Measurements from ENCODE around the gene PCGF2.

PCGF2 gene

GRCh38 chr17:38768417-38768816, 20.3 kb upstream of the PCGF2 start:
- no peak overlapping the region for H3K4me3 ChIP-seq (ENCODE audit: low read depth, low read length)
- TF ChIP-seq, protein P1, sequence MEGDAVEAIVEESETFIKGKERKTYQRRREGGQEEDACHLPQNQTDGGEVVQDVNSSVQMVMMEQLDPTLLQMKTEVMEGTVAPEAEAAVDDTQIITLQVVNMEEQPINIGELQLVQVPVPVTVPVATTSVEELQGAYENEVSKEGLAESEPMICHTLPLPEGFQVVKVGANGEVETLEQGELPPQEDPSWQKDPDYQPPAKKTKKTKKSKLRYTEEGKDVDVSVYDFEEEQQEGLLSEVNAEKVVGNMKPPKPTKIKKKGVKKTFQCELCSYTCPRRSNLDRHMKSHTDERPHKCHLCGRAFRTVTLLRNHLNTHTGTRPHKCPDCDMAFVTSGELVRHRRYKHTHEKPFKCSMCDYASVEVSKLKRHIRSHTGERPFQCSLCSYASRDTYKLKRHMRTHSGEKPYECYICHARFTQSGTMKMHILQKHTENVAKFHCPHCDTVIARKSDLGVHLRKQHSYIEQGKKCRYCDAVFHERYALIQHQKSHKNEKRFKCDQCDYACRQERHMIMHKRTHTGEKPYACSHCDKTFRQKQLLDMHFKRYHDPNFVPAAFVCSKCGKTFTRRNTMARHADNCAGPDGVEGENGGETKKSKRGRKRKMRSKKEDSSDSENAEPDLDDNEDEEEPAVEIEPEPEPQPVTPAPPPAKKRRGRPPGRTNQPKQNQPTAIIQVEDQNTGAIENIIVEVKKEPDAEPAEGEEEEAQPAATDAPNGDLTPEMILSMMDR (IDR thresholded peaks at IDR 0.05; ENCODE audit: low read depth, low read length, missing control alignments) = no peak
- no peak for DNase-seq (ENCODE audit: low read depth)

DNA sequence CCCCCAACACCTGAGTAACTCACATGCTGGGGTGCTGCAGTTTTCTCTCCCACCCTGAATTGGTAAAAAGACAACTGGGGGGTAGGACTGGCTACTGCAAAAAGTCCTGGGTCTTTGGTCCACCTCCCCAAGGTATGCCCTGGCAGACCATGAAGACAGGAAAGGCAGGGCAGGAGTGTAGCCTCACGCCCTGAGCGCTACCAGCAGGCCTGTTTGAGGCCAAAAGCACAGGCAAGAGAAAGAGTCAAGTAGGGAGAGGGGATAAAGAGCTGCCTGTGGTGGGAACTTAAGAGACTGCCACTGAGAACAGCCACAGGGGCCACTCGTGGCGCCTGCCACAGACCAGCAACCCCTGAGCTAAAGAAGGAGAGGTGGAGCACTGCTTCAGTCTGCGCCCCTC, 18.2 kb upstream of the PCGF2 start:
- H3K4me3 ChIP-seq (ENCODE audit: low read depth, low read length) = no peak overlapping the region
- DNase-seq (ENCODE audit: low read depth) = no peak
- TF ChIP-seq, protein P1 (IDR thresholded peaks at IDR 0.05; ENCODE audit: low read depth, low read length, missing control alignments) = no peak

DNA sequence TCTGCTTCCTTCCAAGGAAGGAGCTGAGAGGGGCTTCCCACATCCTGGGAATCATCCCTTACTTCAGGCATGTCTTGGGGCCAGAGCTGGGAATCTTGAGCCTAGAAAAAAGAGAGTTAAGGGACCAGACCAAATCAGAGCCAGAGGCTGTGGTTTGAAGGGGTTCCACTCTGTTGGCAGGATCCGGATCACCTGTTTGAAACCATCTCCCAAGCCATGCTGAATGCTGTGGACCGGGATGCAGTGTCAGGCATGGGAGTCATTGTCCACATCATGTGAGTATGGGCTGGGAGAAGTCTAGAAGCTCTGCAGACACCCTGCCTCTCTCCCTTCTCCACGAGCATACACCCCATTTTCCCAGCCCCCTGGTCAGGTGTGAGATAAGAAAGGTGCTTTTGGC, 14.1 kb upstream of the PCGF2 start:
- no peak overlapping the region for H3K4me3 ChIP-seq (ENCODE audit: low read depth, low read length)
- DNase-seq (ENCODE audit: low read depth) = no peak
- TF ChIP-seq, protein P1 (IDR thresholded peaks at IDR 0.05; ENCODE audit: low read depth, low read length, missing control alignments) = no peak

- TF ChIP-seq, protein P1 (IDR thresholded peaks at IDR 0.05; ENCODE audit: low read depth, low read length, missing control alignments) = peak; percentile 52
- DNase-seq (ENCODE audit: low read depth) = no peak
- H3K4me3 ChIP-seq (ENCODE audit: low read depth, low read length) = no peak overlapping the region
Measured at GRCh38 chr17:38761612-38762011, 13.5 kb upstream of the PCGF2 start.

GRCh38 chr17:38753071-38753506, 5.0 kb upstream of the PCGF2 start:
- peak overlapping the region; percentile 86 for H3K4me3 ChIP-seq (ENCODE audit: low read depth, low read length)
- TF ChIP-seq, protein P1 (IDR thresholded peaks at IDR 0.05; ENCODE audit: low read depth, low read length, missing control alignments) = no peak
- no peak for DNase-seq (ENCODE audit: low read depth)

GRCh38 chr17:38752308-38753070, 4.4 kb upstream of the PCGF2 start, which contains the start of gene PSMB3:
Gene PSMB3, plus strand, starts transcription at chr17:38752741. Its CDS starts 86 bp downstream, at chr17:38752827.
- H3K4me3 ChIP-seq (ENCODE audit: low read depth, low read length) = peak within 1 kb of the TSS; percentile 86
- TF ChIP-seq, protein P1 (IDR thresholded peaks at IDR 0.05; ENCODE audit: low read depth, low read length, missing control alignments) = no peak
- DNase-seq (ENCODE audit: low read depth) = peak; percentile 100
